Keratinocyte (primary cell): ENCODE results near the gene TSC1. TPM values are rescaled to one million over a fixed set of nuclear protein-coding genes. Genes with fewer than 3 reads are reported as not detected.

Experiments used
- DNase-seq: peaks from one replicate; pipeline ENCODE4 v3.0.0-alpha.2; 2011; ENCODE audit warnings: low read depth, missing footprints, low spot score
- FAIRE-seq: peaks from 2 replicates; lab custom pipeline; 2011; peaks lifted over from hg19 to GRCh38; lab: Jason Lieb, UNC
- H2AFZ ChIP-seq: 2 replicates; pipeline ENCODE4 v1.6.0; 2012; ENCODE audit warnings: low read length, control low read depth, inconsistent platforms; ENCODE audit not compliant: control insufficient read depth
- H3K27ac ChIP-seq: 2 replicates; pipeline ENCODE4 v1.5.1; 2011; ENCODE audit warnings: low read length; ENCODE audit not compliant: control insufficient read depth, insufficient read depth
- H3K27me3 ChIP-seq: 3 replicates; pipeline ENCODE4 v1.6.0; 2011; ENCODE audit warnings: low read length; ENCODE audit not compliant: control insufficient read depth, insufficient read depth; ENCODE audit errors: extremely low read depth
- H3K36me3 ChIP-seq, 2 experiments: 2 replicates in 1 of 2; 3 replicates in 1 of 2; pipeline ENCODE4 v1.5.1; 2011; ENCODE audit warnings: low read length in 2 of 2, mild to moderate bottlenecking in 1 of 2; ENCODE audit not compliant: control insufficient read depth in 2 of 2, insufficient read depth in 2 of 2; ENCODE audit errors: extremely low read depth in 1 of 2
- H3K4me1 ChIP-seq: 3 replicates; pipeline ENCODE4 v1.5.1; 2011; ENCODE audit warnings: low read length; ENCODE audit not compliant: control insufficient read depth, insufficient read depth; ENCODE audit errors: extremely low read depth
- H3K4me2 ChIP-seq: 3 replicates; pipeline ENCODE4 v1.6.0; 2011; ENCODE audit warnings: low read depth, low read length; ENCODE audit not compliant: control insufficient read depth, insufficient read depth; ENCODE audit errors: extremely low read depth
- H3K4me3 ChIP-seq, 3 experiments: fragments of 200-600 bp in 1 of 3; sonication (generic) in 1 of 3; 2 replicates in 2 of 3; 3 replicates in 1 of 3; pipeline ENCODE4 v1.5.1; 2011 to 2016; ENCODE audit warnings: low read length in 3 of 3, mild to moderate bottlenecking in 3 of 3, control low read depth in 2 of 3, inconsistent platforms in 1 of 3, low read depth in 1 of 3, mixed read lengths in 1 of 3, mixed run types in 1 of 3, moderate library complexity in 1 of 3; ENCODE audit not compliant: control insufficient read depth in 2 of 3, insufficient read depth in 2 of 3; ENCODE audit errors: extremely low read depth in 1 of 3
- H3K79me2 ChIP-seq: 2 replicates; pipeline ENCODE4 v1.6.0; 2012; ENCODE audit warnings: low read length; ENCODE audit not compliant: control insufficient read depth, insufficient read depth
- H3K9ac ChIP-seq: 3 replicates; pipeline ENCODE4 v1.6.0; 2011; ENCODE audit warnings: low read length; ENCODE audit not compliant: control insufficient read depth, insufficient read depth; ENCODE audit errors: extremely low read depth
- H3K9me1 ChIP-seq: 3 replicates; pipeline ENCODE4 v1.6.0; 2011; ENCODE audit warnings: low read length; ENCODE audit not compliant: control insufficient read depth, insufficient read depth; ENCODE audit errors: extremely low read depth
- H3K9me3 ChIP-seq: 2 replicates; pipeline ENCODE4 v1.5.1; 2012; ENCODE audit warnings: low read depth, low read length; ENCODE audit not compliant: control insufficient read depth
- H4K20me1 ChIP-seq: 3 replicates; pipeline ENCODE4 v1.6.0; 2011; ENCODE audit warnings: low read length; ENCODE audit not compliant: control insufficient read depth, insufficient read depth; ENCODE audit errors: extremely low read depth
- EZH2 ChIP-seq: IDR thresholded peaks from one replicate; pipeline ENCODE4 v1.6.1; 2012; ENCODE audit warnings: inconsistent platforms, mild to moderate bottlenecking, low read length, moderate library complexity
- dilution Hi-C: fragments of 300-500 bp; cut with MboI; formaldehyde crosslinking; loops from one replicate; pipeline ENCODE4 v1.7.0; 2020; ENCODE audit warnings: low sequenced_read_pairs; ENCODE audit not compliant: extremely low pct_ligation_motif_present
- polyA plus RNA-seq, 5 experiments: library from polyadenylated mRNA; depleted of rRNA in 3 of 5; stranded (reverse) in 3 of 5; stranded (forward) in 1 of 5; unstranded in 1 of 5; fragments of >200 nt; gene quantifications; 1 replicate in 1 of 5; 2 replicates in 3 of 5; 3 replicates in 1 of 5; pipeline versions ENCODE4 v1.2.1 to v1.2.3, GENCODE V29; 2011 to 2012; ENCODE audit warnings: missing spikeins in 2 of 5, low read depth in 1 of 5, low replicate concordance in 1 of 5
- TF ChIP-seq, protein P1 (sequence below), 3 experiments: IDR thresholded peaks in 1 of 3; conservative IDR thresholded peaks in 1 of 3; optimal IDR thresholded peaks in 1 of 3; 2 replicates in 2 of 3; 3 replicates in 1 of 3; pipeline versions ENCODE3 to v1.5.1; 2011; ENCODE audit warnings: low read length in 3 of 3, mild to moderate bottlenecking in 3 of 3, moderate library complexity in 2 of 3, control low read depth in 1 of 3, inconsistent platforms in 1 of 3; ENCODE audit not compliant: insufficient read depth in 2 of 3; ENCODE audit errors: extremely low read depth in 1 of 3

Gene TSC1
- polyA plus RNA-seq, 1 donor (not counting 4 experiments of a cell fraction or from before 2014, with no cell fraction given): 26.1 TPM

DNA sequence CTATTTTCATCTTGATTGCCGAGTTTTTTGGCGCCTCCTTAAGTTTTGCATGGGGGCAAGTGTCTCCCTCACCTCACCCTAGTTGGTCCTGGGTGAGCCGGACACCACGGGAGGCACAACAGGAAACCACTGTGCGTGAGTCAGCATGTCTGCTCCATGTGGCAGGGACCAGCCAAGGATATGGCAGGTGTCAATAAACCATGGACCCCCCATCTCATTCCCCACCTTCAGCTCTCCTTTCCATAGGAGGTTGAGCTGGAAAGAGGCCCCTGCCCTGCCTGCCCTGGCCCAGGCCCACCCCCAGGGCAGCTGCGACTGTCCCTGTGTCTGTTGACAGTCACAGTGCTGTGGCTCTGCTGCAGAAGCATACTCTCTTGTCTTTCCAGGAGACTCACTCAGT, 62.6 kb downstream of the TSC1 start:
- H3K79me2 ChIP-seq: no peaks in the 10 kb centered on the region
- H3K36me3 ChIP-seq: peaks cover 0 to 1% of the 10 kb centered on the region in 2 experiments
- H3K27ac ChIP-seq: no peak overlapping the region
- no peak overlapping the region for H3K9ac ChIP-seq
- no peak overlapping the region for H3K4me2 ChIP-seq
- peaks cover 9% of the 10 kb centered on the region for H3K4me1 ChIP-seq
- TF ChIP-seq EZH2: no peak
- TF ChIP-seq, protein P1, sequence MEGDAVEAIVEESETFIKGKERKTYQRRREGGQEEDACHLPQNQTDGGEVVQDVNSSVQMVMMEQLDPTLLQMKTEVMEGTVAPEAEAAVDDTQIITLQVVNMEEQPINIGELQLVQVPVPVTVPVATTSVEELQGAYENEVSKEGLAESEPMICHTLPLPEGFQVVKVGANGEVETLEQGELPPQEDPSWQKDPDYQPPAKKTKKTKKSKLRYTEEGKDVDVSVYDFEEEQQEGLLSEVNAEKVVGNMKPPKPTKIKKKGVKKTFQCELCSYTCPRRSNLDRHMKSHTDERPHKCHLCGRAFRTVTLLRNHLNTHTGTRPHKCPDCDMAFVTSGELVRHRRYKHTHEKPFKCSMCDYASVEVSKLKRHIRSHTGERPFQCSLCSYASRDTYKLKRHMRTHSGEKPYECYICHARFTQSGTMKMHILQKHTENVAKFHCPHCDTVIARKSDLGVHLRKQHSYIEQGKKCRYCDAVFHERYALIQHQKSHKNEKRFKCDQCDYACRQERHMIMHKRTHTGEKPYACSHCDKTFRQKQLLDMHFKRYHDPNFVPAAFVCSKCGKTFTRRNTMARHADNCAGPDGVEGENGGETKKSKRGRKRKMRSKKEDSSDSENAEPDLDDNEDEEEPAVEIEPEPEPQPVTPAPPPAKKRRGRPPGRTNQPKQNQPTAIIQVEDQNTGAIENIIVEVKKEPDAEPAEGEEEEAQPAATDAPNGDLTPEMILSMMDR (optimal IDR thresholded peaks at IDR 0.05 in 1 of 3, IDR thresholded peaks at IDR 0.05 in 1 of 3, conservative IDR thresholded peaks at IDR 0.05 in 1 of 3; ENCODE audit: extremely low read depth in 1 of 3, insufficient read depth in 2 of 3, low read length in 3 of 3): no peak
- dilution Hi-C loops: no loop called here
- no peak for FAIRE-seq
- no peaks in the 10 kb centered on the region for H3K27me3 ChIP-seq
- no peaks in the 10 kb centered on the region for H3K9me3 ChIP-seq
- no peak for DNase-seq
- H3K9me1 ChIP-seq: no peaks in the 10 kb centered on the region
- no peak overlapping the region for H2AFZ ChIP-seq
- H3K4me3 ChIP-seq: no peak overlapping the region
- H4K20me1 ChIP-seq: no peaks in the 10 kb centered on the region

DNA sequence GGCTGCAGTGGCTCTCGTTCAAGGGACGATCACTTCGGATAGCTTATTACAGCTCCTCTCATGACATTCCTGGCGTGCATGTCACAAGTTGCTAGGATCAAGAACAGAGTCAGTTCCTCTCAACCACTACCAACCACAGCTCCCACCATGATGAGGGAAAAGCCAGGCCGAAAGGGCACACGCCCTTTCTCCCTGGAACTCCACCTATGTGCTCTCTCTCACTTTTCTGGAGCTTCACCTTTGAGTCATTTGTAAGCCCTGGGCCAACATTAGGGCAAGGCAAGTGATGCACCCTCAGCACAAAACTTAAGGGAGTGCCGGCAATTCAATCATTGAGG, 64.1 kb downstream of the TSC1 start:
- Histone ChIP-seq H3K9me1 (no peaks in the 10 kb centered on the region), H3K4me1 (peaks cover 9% of the 10 kb centered on the region), H3K9ac (no peak overlapping the region), H3K27ac (peak overlapping the region; percentile 55), H3K36me3 (peaks cover 0 to 1% of the 10 kb centered on the region in 2 experiments), H4K20me1 (no peaks in the 10 kb centered on the region), H2AFZ (peak overlapping the region; percentile 51), H3K79me2 (no peaks in the 10 kb centered on the region), H3K27me3 (no peaks in the 10 kb centered on the region), H3K9me3 (no peaks in the 10 kb centered on the region), H3K4me2 (peak overlapping the region; percentile 7), H3K4me3 (peak overlapping the region in 1 of 3 experiments; percentile 25)
- FAIRE-seq (peak; percentile 69), DNase-seq (no peak)
- TF ChIP-seq, protein P1 (optimal IDR thresholded peaks at IDR 0.05 in 1 of 3, IDR thresholded peaks at IDR 0.05 in 1 of 3, conservative IDR thresholded peaks at IDR 0.05 in 1 of 3; ENCODE audit: extremely low read depth in 1 of 3, insufficient read depth in 2 of 3, low read length in 3 of 3): no peak
- no peak for TF ChIP-seq EZH2
- dilution Hi-C loops: no loop called here
